Natural killer cell (primary cell): ENCODE results near the gene RBPJ. TPM values are rescaled to one million over a fixed set of nuclear protein-coding genes. Genes with fewer than 3 reads are reported as not detected.

Source experiments
- ATAC-seq, 3 donors: fragments of 150-1000 bp in 2 of 3; fragments of 200-7000 bp in 1 of 3; cut with Tn5 transposase; 1 replicate in 1 of 3; 2 replicates in 2 of 3; pipeline ENCODE4 v1.10.0; 2021; ENCODE audit warnings: mild to moderate bottlenecking in 2 of 3, moderate library complexity in 2 of 3
- DNase-seq, 2 donors: peaks; one replicate each; pipeline versions ENCODE4 v3.0.0 to v3.0.0-alpha.2; 2013 to 2021; ENCODE audit warnings: mixed read lengths in 1 of 2
- H3K27ac ChIP-seq: one replicate; pipeline ENCODE4 v1.5.1; 2013; ENCODE audit warnings: mild to moderate bottlenecking, low read length
- H3K27me3 ChIP-seq: one replicate; pipeline ENCODE4 v1.6.1; 2013; ENCODE audit warnings: low read length; ENCODE audit not compliant: control insufficient read depth, insufficient read depth
- H3K36me3 ChIP-seq: one replicate; pipeline ENCODE4 v1.6.1; 2013; ENCODE audit warnings: low read length; ENCODE audit not compliant: control insufficient read depth, insufficient read depth
- H3K4me1 ChIP-seq: one replicate; pipeline ENCODE4 v1.6.1; 2013; ENCODE audit warnings: low read length; ENCODE audit not compliant: control insufficient read depth, insufficient read depth
- H3K4me3 ChIP-seq: one replicate; pipeline ENCODE4 v1.5.1; 2013; ENCODE audit warnings: low read length
- H3K9me3 ChIP-seq: one replicate; pipeline ENCODE4 v1.6.1; 2013; ENCODE audit warnings: low read length; ENCODE audit not compliant: control insufficient read depth, insufficient read depth
- H3K27ac Mint-ChIP-seq, 2 donors: one replicate each; pipeline ENCODE4 v1.8.0; 2022; ENCODE audit warnings: mild to moderate bottlenecking in 2 of 2, mixed read lengths in 2 of 2, moderate library complexity in 1 of 2
- H3K27me3 Mint-ChIP-seq, 2 donors: one replicate each; pipeline ENCODE4 v1.8.0; 2022; ENCODE audit warnings: low read depth in 2 of 2, mixed read lengths in 2 of 2
- H3K36me3 Mint-ChIP-seq: one replicate; pipeline ENCODE4 v1.8.0; 2022; ENCODE audit warnings: mixed read lengths
- H3K4me1 Mint-ChIP-seq, 2 donors: one replicate each; pipeline ENCODE4 v1.8.0; 2022; ENCODE audit warnings: mixed read lengths in 2 of 2
- H3K4me3 Mint-ChIP-seq: one replicate; pipeline ENCODE4 v1.8.0; 2022; ENCODE audit warnings: mild to moderate bottlenecking, moderate library complexity, mixed read lengths
- H3K9me3 Mint-ChIP-seq, 2 donors: one replicate each; pipeline ENCODE4 v1.8.0; 2022; ENCODE audit warnings: mixed read lengths in 2 of 2
- WGBS: methylation state at CpG from one replicate; pipeline ENCODE4 v1.1.7; 2013; ENCODE audit warnings: missing lambda C conversion rate; ENCODE audit not compliant: insufficient coverage; 5-methylcytosine and 5-hydroxymethylcytosine counted together
- intact Hi-C: fragments of 100-400 bp; cut with micrococcal nuclease; formaldehyde crosslinking; loops from one replicate; pipeline ENCODE4 v1.14.2; 2022
- total RNA-seq, 4 donors: library from RNA; stranded (reverse); fragments of 120-200 nt in 1 of 4; gene quantifications; one replicate each; pipeline versions ENCODE4 v1.2.3 to v1.2.4, GENCODE V29; 2013 to 2022
- TF ChIP-seq, protein P1 (sequence below): fragments of 200-600 bp; IDR thresholded peaks from one replicate; pipeline ENCODE4 v1.8.0; 2022; ENCODE audit warnings: antibody characterized with exemption

Gene RBPJ
- total RNA-seq, 3 donors from 2014 or later (not counting 1 experiment from before 2014, with no cell fraction given), result 46.4 to 53.3 (median 48.8) TPM

DNA sequence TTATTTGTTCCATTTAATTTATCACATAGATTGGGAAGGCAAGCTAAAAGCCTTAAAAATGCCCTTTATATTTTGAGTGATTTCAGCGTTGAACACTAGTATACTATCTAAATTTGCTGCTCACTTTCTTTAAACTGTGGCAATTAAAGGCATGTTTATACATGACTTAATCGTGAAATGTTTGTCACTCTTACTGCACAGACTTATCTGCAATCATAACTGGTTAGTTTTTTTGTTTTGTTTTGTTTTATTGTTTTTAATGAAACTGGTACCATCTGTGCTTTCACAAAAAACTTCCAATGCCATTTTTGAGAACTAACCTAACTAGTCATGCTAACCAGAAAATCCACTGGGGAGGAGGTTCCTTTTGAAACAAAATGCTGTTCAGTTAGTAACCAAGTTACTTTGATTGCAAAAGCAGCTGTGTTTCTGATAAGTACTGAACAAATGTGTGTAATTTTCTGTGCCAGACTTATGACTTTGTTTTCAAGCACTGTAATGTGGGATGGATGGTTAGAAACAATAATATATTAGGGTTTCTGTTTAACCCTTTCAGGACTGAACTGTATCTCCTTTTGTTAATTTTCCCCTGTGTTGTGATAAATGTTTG is 113.3 kb downstream of the RBPJ start:
- Mint-ChIP-seq H3K27me3 (no peaks in the 10 kb centered on the region), H3K4me3 (no peak overlapping the region), H3K27ac (no peak overlapping the region), H3K4me1 (no peaks in the 10 kb centered on the region), H3K9me3 (no peaks in the 10 kb centered on the region), H3K36me3 (peaks cover 12% of the 10 kb centered on the region)
- DNase-seq (no peak), ATAC-seq (no peak)
- Histone ChIP-seq H3K4me1 (no peaks in the 10 kb centered on the region), H3K4me3 (no peak overlapping the region), H3K36me3 (peaks cover 16% of the 10 kb centered on the region), H3K9me3 (no peaks in the 10 kb centered on the region), H3K27me3 (no peaks in the 10 kb centered on the region), H3K27ac (no peak overlapping the region)
- TF ChIP-seq, protein P1, sequence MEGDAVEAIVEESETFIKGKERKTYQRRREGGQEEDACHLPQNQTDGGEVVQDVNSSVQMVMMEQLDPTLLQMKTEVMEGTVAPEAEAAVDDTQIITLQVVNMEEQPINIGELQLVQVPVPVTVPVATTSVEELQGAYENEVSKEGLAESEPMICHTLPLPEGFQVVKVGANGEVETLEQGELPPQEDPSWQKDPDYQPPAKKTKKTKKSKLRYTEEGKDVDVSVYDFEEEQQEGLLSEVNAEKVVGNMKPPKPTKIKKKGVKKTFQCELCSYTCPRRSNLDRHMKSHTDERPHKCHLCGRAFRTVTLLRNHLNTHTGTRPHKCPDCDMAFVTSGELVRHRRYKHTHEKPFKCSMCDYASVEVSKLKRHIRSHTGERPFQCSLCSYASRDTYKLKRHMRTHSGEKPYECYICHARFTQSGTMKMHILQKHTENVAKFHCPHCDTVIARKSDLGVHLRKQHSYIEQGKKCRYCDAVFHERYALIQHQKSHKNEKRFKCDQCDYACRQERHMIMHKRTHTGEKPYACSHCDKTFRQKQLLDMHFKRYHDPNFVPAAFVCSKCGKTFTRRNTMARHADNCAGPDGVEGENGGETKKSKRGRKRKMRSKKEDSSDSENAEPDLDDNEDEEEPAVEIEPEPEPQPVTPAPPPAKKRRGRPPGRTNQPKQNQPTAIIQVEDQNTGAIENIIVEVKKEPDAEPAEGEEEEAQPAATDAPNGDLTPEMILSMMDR, result no peak
- 100% methylated on average over 1 of the region's 2 CpGs for WGBS
- intact Hi-C loops, result no loop called here

DNA sequence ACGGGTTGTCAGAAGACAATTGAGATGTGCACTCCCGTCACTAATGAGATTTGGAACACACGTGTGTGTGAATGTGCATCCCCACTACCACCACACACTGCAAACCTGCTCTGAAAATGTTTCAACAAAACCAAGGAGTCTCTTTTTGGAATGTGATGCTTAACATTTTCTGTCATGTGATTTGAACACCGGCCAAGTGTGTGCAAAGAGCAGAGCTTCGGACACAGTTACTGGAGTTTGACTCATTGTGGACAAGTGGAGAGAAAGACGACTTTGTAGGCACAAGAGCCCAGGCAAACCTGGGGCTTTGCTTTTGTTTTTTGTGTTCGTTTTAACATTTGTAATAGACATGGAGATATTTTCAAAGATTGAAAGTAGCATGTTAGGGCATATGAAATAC is 120.3 kb downstream of the RBPJ start:
- ATAC-seq (no peak), DNase-seq (no peak)
- no peaks in the 10 kb centered on the region for H3K27me3 ChIP-seq
- Mint-ChIP-seq H3K4me1 (peaks cover 0 to 5% of the 10 kb centered on the region in 2 donors), H3K36me3 (no peaks in the 10 kb centered on the region), H3K27ac (no peak overlapping the region), H3K4me3 (no peak overlapping the region), H3K9me3 (no peaks in the 10 kb centered on the region), H3K27me3 (peaks cover 0 to 3% of the 10 kb centered on the region in 2 donors)
- no peak overlapping the region for H3K4me3 ChIP-seq
- intact Hi-C loops, result no loop called here
- WGBS, result 89% methylated on average over 7 of the region's 7 CpGs
- TF ChIP-seq, protein P1, result no peak
- H3K9me3 ChIP-seq, result no peaks in the 10 kb centered on the region
- no peak overlapping the region for H3K27ac ChIP-seq
- no peaks in the 10 kb centered on the region for H3K36me3 ChIP-seq
- H3K4me1 ChIP-seq, result no peaks in the 10 kb centered on the region

DNA sequence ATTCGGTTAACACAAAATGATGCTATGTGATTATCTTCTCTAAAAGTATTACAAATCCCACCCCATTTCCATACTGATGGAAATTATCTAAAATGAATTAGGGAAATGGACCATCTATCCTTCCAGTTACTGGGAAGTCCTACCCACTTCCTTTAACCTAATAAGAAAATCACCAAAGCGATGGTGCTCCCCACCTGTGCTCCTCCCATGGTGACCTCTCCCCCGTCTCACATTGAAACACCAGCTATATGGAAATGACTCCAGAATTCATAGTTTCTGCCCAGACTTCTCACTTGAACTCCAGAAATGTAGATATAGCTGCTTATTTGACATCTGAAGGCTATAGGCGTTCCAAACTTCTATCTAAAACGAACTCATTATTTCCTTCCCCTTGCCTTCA is 121.0 kb downstream of the RBPJ start:
- H3K4me3 ChIP-seq, result no peak overlapping the region

More for the DNA sequence above, 121.0 kb downstream of the RBPJ start:
- Histone ChIP-seq H3K27ac (no peak overlapping the region), H3K27me3 (no peaks in the 10 kb centered on the region), H3K9me3 (no peaks in the 10 kb centered on the region), H3K4me1 (no peaks in the 10 kb centered on the region), H3K36me3 (no peaks in the 10 kb centered on the region)
- H3K4me3 Mint-ChIP-seq, result no peak overlapping the region
- ATAC-seq, result no peak
- H3K27me3 Mint-ChIP-seq, result peaks cover 0 to 8% of the 10 kb centered on the region in 2 donors
- 96% methylated on average over 5 of the region's 5 CpGs for WGBS
- DNase-seq, result no peak
- H3K4me1 Mint-ChIP-seq, result peaks cover 0 to 5% of the 10 kb centered on the region in 2 donors
- H3K36me3 Mint-ChIP-seq, result no peaks in the 10 kb centered on the region
- intact Hi-C loops, result no loop called here
- no peaks in the 10 kb centered on the region for H3K9me3 Mint-ChIP-seq
- no peak overlapping the region for H3K27ac Mint-ChIP-seq
- TF ChIP-seq, protein P1, result no peak
